ENCODE measurements around the gene NGRN.
A peak's percentile ranks its signal among the peaks of the same experiment; 100 is the strongest.

NGRN gene

GRCh38 chr15:90262426-90262825 lies 3.0 kb upstream of the NGRN start:
- TF ChIP-seq ZFP30 (CRISPR knock-in tag; IDR thresholded peaks at IDR 0.05) (no peak), PPARA (CRISPR knock-in tag; IDR thresholded peaks at IDR 0.05; ENCODE audit: borderline replicate concordance) (no peak), ZFP3 (CRISPR knock-in tag; IDR thresholded peaks at IDR 0.05) (no peak), SNAI2 (CRISPR knock-in tag; IDR thresholded peaks at IDR 0.05) (no peak), TOX (CRISPR knock-in tag; IDR thresholded peaks at IDR 0.05; ENCODE audit: borderline replicate concordance) (no peak), ESRRG (CRISPR knock-in tag; IDR thresholded peaks at IDR 0.05) (no peak), ZNF8 (CRISPR knock-in tag; IDR thresholded peaks at IDR 0.05) (no peak), ZC3H10 (CRISPR knock-in tag; IDR thresholded peaks at IDR 0.05) (no peak), GLIS3 (CRISPR knock-in tag; IDR thresholded peaks at IDR 0.05) (no peak), ZNF70 (CRISPR knock-in tag; IDR thresholded peaks at IDR 0.05) (no peak), ISL1 (CRISPR knock-in tag; IDR thresholded peaks at IDR 0.05) (no peak), ZNF565 (CRISPR knock-in tag; conservative IDR thresholded peaks at IDR 0.05; ENCODE audit: low read depth) (no peak), PATZ1 (CRISPR knock-in tag; IDR thresholded peaks at IDR 0.05; ENCODE audit: borderline replicate concordance) (no peak), CSDC2 (CRISPR knock-in tag; IDR thresholded peaks at IDR 0.05) (no peak)
- TF ChIP-seq, protein P1, sequence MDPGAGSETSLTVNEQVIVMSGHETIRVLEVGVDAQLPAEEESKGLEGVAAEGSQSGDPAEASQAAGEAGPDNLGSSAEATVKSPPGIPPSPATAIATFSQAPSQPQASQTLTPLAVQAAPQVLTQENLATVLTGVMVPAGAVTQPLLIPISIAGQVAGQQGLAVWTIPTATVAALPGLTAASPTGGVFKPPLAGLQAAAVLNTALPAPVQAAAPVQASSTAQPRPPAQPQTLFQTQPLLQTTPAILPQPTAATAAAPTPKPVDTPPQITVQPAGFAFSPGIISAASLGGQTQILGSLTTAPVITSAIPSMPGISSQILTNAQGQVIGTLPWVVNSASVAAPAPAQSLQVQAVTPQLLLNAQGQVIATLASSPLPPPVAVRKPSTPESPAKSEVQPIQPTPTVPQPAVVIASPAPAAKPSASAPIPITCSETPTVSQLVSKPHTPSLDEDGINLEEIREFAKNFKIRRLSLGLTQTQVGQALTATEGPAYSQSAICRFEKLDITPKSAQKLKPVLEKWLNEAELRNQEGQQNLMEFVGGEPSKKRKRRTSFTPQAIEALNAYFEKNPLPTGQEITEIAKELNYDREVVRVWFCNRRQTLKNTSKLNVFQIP (CRISPR knock-in tag; IDR thresholded peaks at IDR 0.05; ENCODE audit: borderline replicate concordance, low read depth): no peak
- TF ChIP-seq, protein P2, sequence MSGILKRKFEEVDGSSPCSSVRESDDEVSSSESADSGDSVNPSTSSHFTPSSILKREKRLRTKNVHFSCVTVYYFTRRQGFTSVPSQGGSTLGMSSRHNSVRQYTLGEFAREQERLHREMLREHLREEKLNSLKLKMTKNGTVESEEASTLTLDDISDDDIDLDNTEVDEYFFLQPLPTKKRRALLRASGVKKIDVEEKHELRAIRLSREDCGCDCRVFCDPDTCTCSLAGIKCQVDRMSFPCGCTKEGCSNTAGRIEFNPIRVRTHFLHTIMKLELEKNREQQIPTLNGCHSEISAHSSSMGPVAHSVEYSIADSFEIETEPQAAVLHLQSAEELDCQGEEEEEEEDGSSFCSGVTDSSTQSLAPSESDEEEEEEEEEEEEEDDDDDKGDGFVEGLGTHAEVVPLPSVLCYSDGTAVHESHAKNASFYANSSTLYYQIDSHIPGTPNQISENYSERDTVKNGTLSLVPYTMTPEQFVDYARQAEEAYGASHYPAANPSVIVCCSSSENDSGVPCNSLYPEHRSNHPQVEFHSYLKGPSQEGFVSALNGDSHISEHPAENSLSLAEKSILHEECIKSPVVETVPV (CRISPR knock-in tag; IDR thresholded peaks at IDR 0.05): no peak
- TF ChIP-seq, protein P3, sequence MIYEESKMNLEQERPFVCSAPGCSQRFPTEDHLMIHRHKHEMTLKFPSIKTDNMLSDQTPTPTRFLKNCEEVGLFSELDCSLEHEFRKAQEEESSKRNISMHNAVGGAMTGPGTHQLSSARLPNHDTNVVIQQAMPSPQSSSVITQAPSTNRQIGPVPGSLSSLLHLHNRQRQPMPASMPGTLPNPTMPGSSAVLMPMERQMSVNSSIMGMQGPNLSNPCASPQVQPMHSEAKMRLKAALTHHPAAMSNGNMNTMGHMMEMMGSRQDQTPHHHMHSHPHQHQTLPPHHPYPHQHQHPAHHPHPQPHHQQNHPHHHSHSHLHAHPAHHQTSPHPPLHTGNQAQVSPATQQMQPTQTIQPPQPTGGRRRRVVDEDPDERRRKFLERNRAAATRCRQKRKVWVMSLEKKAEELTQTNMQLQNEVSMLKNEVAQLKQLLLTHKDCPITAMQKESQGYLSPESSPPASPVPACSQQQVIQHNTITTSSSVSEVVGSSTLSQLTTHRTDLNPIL (CRISPR knock-in tag; IDR thresholded peaks at IDR 0.05; ENCODE audit: low read depth): no peak
- no peak for ATAC-seq

GRCh38 chr15:90264671-90265070 lies 801 bp upstream of the NGRN start:
- peak; percentile 5 for ATAC-seq
- TF ChIP-seq, protein P1 (CRISPR knock-in tag; IDR thresholded peaks at IDR 0.05; ENCODE audit: borderline replicate concordance, low read depth): no peak
- TF ChIP-seq TSHZ2 (CRISPR knock-in tag; IDR thresholded peaks at IDR 0.05) (no peak), OSR1 (CRISPR knock-in tag; IDR thresholded peaks at IDR 0.05) (no peak), TOX (CRISPR knock-in tag; IDR thresholded peaks at IDR 0.05; ENCODE audit: borderline replicate concordance) (no peak), ZFP3 (CRISPR knock-in tag; IDR thresholded peaks at IDR 0.05) (no peak), BACH2 (CRISPR knock-in tag; IDR thresholded peaks at IDR 0.05; ENCODE audit: borderline replicate concordance) (no peak), RARB (CRISPR knock-in tag; IDR thresholded peaks at IDR 0.05) (no peak), PPARA (CRISPR knock-in tag; IDR thresholded peaks at IDR 0.05; ENCODE audit: borderline replicate concordance) (no peak), ZNF565 (CRISPR knock-in tag; conservative IDR thresholded peaks at IDR 0.05; ENCODE audit: low read depth) (no peak), GLIS3 (CRISPR knock-in tag; IDR thresholded peaks at IDR 0.05) (no peak), ARNTL (CRISPR knock-in tag; IDR thresholded peaks at IDR 0.05; ENCODE audit: borderline replicate concordance, low read depth) (no peak), SNAI2 (CRISPR knock-in tag; IDR thresholded peaks at IDR 0.05) (no peak), ZC3H10 (CRISPR knock-in tag; IDR thresholded peaks at IDR 0.05) (no peak)
- TF ChIP-seq, protein P2 (CRISPR knock-in tag; IDR thresholded peaks at IDR 0.05): no peak
- TF ChIP-seq, protein P3 (CRISPR knock-in tag; IDR thresholded peaks at IDR 0.05; ENCODE audit: low read depth): no peak

Measured in SK-N-SH treated with all-trans-retinoic acid at 6 μM for 48 hours (cell line).